Epithelial cell of proximal tubule (primary cell): ENCODE data around the gene ICAM2. TPM values are rescaled to one million over a fixed set of nuclear protein-coding genes. Genes with fewer than 3 reads are reported as not detected.

Experiments
- DNase-seq: peaks from one replicate; pipeline ENCODE4 v3.0.0-alpha.2; 2011; ENCODE audit warnings: low read depth
- H3K4me3 ChIP-seq: 2 replicates; pipeline ENCODE4 v1.5.1; 2011; ENCODE audit warnings: low read depth, mild to moderate bottlenecking, low read length
- total RNA-seq: library from RNA; depleted of rRNA; stranded (reverse); fragments of >200 nt; gene quantifications from 2 replicates; pipeline ENCODE4 v1.2.3, GENCODE V29; 2015
- TF ChIP-seq, protein P1 (sequence below): conservative IDR thresholded peaks from 2 replicates; pipeline ENCODE4 v1.5.1; 2012; ENCODE audit warnings: low read depth, mild to moderate bottlenecking, low read length

The ICAM2 gene
- total RNA-seq, 1 donor from 2014 or later = 19.9 TPM

DNA sequence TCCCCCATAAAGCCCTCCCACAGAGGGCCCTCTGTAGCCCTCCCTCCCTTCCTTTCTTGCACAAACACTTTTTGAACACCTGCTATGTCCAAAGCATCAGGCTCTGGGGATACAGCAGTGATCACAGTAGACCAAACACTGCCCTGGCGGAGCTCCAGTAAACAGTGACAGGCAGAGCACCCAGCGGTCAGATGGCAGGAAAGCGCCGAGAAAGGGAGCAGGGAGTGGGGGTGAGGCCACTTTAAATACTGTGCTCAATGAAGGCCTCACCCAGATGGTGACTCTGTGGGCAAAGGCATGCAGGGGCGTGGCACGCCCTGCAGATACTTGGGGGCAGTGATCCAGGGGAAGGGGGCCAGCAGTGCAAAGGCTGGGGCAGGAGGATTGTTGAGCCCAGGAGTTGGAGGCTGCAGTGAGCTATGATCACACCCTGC is 14.7 kb downstream of the ICAM2 start:
- H3K4me3 ChIP-seq = no peak overlapping the region
- TF ChIP-seq, protein P1, sequence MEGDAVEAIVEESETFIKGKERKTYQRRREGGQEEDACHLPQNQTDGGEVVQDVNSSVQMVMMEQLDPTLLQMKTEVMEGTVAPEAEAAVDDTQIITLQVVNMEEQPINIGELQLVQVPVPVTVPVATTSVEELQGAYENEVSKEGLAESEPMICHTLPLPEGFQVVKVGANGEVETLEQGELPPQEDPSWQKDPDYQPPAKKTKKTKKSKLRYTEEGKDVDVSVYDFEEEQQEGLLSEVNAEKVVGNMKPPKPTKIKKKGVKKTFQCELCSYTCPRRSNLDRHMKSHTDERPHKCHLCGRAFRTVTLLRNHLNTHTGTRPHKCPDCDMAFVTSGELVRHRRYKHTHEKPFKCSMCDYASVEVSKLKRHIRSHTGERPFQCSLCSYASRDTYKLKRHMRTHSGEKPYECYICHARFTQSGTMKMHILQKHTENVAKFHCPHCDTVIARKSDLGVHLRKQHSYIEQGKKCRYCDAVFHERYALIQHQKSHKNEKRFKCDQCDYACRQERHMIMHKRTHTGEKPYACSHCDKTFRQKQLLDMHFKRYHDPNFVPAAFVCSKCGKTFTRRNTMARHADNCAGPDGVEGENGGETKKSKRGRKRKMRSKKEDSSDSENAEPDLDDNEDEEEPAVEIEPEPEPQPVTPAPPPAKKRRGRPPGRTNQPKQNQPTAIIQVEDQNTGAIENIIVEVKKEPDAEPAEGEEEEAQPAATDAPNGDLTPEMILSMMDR = no peak
- DNase-seq = no peak

DNA sequence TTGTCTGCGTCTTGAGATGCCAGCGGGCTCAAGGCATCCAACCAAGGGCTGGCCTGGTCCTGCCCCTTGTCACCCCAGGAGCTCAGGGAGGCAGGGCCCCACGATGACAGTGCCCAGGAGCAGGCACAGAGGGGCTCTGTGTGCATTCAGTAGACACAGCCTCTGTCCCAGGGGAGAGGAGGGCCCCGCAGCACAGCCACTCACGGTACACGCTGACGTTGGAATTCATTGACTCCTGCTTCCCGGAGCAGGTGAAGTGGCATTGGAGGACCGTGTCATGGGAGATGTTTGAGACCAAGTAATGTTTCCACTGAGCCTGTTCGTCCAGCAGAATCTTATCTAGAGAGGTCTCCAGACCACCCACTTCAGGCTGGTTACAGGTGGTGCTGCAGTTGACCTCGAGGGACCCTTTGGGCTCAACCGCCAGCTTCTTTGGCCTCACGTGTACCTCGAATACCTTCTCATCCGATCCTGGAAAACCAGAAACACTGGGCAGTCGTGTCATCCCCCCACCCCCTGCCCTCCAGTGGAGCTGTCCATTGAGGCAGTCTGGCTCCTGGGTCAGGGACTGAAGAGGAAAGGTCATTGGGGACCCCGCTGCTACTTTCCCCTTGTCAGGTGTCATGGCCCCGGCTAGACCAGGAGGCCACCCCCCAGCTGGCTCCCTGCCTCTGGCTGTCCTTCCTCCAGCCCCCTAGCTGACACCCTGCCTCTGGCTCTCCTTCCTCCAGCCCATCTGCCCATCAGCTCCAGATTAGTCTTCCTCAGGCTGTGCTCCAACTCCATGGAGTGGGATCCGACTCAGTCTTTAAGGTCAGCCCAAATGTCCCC is 15.3 kb downstream of the ICAM2 start:
- TF ChIP-seq, protein P1 = no peak
- H3K4me3 ChIP-seq = no peak overlapping the region
- DNase-seq = no peak

DNA sequence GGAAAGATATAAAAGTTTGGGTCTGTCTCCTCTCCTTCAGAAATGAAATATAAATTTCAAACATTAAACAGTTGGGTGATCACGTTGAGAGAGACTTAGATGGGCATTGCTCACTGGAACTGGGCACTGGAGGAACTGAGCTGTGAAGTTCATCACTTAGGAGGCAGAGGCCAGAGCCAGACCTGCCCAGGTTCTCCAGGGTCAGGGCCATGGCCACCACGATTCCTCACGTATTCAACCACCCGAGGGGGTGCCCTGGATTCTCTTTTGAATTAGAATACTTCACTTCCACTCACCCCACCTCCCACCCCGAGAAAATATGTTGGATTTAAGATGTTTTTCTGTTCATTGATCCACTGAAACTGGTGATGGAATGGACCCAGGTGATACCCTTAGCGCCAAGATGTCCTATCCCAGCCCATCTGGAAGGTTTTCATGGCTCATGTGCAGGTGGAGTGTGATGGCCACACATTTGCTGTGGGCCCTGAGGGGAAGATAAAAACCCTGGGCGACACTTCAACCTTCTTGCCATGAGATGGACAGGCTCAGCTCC is 16.1 kb downstream of the ICAM2 start:
- no peak overlapping the region for H3K4me3 ChIP-seq
- no peak for DNase-seq
- TF ChIP-seq, protein P1 = no peak

DNA sequence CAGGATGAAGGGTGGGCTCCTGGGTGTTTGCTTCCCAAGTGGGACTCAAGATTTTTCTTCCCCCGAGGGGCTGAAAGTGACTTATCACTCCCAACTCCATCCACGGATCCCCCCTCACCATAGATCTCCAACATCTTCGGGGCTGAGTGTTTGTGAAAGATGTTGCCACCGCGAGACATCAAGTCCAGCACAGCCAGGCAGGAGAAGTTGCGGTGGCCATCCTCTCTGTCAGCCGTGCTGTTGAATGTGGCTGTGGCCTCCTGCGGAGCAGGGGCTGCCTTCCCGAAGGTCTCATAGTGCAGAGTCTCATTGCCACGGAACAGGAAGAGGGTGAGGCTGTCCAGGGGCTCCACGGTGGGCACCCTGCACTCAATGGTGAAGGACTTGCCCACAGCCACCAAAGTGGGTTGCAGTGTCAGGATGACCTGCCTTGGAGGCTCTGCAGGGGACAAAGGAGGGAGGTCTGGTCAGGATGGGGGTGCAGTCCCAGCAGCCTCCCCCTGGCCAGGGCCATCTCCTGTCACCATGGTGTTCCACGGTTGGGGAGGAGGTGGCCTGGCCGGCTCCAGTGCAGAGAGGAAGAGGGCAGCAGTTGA is 16.8 kb downstream of the ICAM2 start:
- DNase-seq = no peak
- H3K4me3 ChIP-seq = no peak overlapping the region
- TF ChIP-seq, protein P1 = no peak

DNA sequence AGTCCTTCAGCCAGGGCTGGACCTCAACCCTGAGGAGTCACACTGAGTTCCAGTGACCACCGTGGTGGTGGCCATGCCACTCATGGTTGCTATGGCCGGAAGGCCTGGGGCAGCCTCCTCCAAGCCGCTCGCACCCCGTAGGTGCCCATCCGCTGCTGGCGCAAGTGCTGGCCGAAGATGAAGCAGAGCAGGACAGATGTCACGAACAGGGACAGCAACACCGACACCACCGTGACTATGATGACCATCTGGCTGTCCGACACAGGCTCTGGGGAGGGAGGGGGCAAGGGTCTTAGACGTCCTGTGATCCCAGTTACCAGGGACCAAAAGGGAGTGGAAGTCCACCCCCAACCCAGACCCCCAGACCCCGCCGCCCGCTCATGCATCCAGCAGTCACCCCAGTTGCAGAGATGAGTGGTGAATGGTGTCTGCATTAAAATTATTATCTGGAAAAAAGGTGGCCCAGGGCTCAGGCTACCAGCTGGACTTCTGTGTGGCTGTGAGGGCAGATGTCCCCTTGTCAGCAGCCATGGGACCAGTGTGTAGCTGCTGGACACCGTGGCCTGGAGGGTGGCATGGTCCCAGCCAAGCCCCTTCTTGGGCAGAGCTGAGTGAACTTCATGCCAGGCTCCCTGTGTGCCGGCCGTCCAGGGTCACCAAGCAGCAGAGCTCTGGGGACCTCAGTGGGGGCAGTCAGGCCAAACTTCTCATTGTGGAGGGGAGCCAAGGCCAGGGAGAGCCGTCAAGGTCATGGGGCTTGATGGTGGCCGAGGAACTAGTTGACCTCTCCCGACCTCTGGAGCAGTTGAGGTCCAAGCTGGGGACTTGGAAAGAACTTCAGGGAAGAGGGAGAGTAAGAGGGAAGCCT is 17.5 kb downstream of the ICAM2 start:
- TF ChIP-seq, protein P1 = no peak
- DNase-seq = no peak

DNA sequence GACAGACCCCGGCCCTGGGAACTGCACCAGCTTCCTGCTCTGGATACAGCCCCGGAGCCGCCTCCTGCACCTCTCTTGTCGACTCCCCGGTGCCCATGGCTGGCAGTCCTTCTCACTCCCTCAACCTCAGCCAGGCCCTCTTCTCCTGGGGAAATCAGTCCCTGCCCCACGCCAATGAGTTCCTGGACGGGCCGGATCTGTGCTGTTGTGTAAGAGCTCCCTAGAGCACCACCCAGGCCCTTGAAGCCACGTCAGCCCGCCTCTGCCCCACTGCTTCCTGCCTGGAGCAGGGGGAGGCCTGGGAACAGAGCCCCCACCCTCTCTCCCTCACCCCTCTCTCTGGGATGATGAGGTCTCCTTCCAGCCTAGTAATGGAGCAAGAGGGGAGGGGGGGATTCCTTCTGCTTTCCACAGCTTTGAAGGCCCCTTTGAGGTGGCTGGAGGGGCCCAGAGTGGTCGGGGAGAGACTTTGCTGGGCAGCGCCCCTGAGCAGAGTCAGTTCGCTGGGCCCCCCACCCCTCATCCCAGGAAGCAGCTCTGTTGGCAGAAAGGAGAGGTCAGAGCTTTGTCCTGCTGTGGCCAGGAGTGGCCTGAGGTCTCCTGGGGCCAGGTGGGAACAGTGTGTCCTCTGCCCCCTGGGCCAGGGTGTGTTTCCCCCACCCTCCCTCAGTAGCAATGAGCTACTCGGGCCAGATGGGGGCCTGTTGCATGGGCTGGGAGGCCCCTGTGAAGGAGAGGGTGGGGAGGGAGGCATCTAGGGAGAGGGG is 18.5 kb downstream of the ICAM2 start:
- DNase-seq = no peak
- TF ChIP-seq, protein P1 = no peak
- no peak overlapping the region for H3K4me3 ChIP-seq

More for the DNA sequence above, 17.5 kb downstream of the ICAM2 start:
- H3K4me3 ChIP-seq = no peak overlapping the region
